Bladder microvascular endothelial cell (primary cell): ENCODE results near the gene ZNF225. TPM values are rescaled to one million over a fixed set of nuclear protein-coding genes. Genes with fewer than 3 reads are reported as not detected.

ENCODE experiments used
- total RNA-seq: library from RNA; depleted of rRNA; stranded (reverse); fragments of >200 nt; gene quantifications from 2 replicates; pipeline ENCODE4 v1.2.3, GENCODE V29; 2014

ZNF225 gene
- 4.0 and 7.1 TPM in 2 replicates for total RNA-seq

GRCh38 chr19:44113138-44113783 is at the start of gene ZNF225:
TSS of gene ZNF225 (plus strand) at chr19:44113399. CDS start at chr19:44115828, 2,429 bp downstream.

GRCh38 chr19:44071824-44072542 is 41.2 kb upstream of the ZNF225 start, which contains the start of gene ZNF284:
TSS of gene ZNF284 (plus strand) at chr19:44072159. CDS start at chr19:44076390, 4,231 bp downstream.

GRCh38 chr19:44093931-44094765 is 19.1 kb upstream of the ZNF225 start, which contains the start of gene ZNF224:
TSS of gene ZNF224 (plus strand) at chr19:44094361. CDS start at chr19:44097874, 3,513 bp downstream.

GRCh38 chr19:44141191-44142058 is 28.2 kb downstream of the ZNF225 start, which contains the start of gene ZNF234:
TSS of gene ZNF234 (plus strand) at chr19:44141554. CDS start at chr19:44144633, 3,079 bp downstream.

GRCh38 chr19:44164673-44165512 is 51.7 kb downstream of the ZNF225 start, which contains the start of gene ZNF226:
TSS of gene ZNF226 (plus strand) at chr19:44165100. CDS start at chr19:44170081, 4,981 bp downstream.

Other genes with a start within 250 kb of the ZNF225 start
- gene ZNF404, start 229.4 kb upstream of the ZNF225 start, total RNA-seq: 0.16 and 0.69 TPM in 2 replicates
- gene ZNF45, start 178.1 kb upstream of the ZNF225 start, total RNA-seq: 11.5 and 19.4 TPM in 2 replicates
- gene ZNF221, start 162.2 kb upstream of the ZNF225 start, total RNA-seq: 3.2 and 8.1 TPM in 2 replicates
- 3.9 and 7.8 TPM in 2 replicates for gene ZNF155, start 129.2 kb upstream of the ZNF225 start, total RNA-seq
- 2.1 and 4.5 TPM in 2 replicates for gene ZNF230, start 110.4 kb upstream of the ZNF225 start, total RNA-seq
- 3.6 and 5.9 TPM in 2 replicates for gene ZNF222, start 88.0 kb upstream of the ZNF225 start, total RNA-seq
- gene ZNF223, start 61.4 kb upstream of the ZNF225 start, total RNA-seq: 2.8 and 6.5 TPM in 2 replicates
- gene ZNF284, start 41.2 kb upstream of the ZNF225 start, total RNA-seq: 2.1 and 3.7 TPM in 2 replicates
- gene ZNF224, start 19.0 kb upstream of the ZNF225 start, total RNA-seq: 18.9 and 29.8 TPM in 2 replicates
- gene ZNF234, start 28.2 kb downstream of the ZNF225 start, total RNA-seq: 6.0 and 16.7 TPM in 2 replicates
- gene ZNF226, start 51.7 kb downstream of the ZNF225 start, total RNA-seq: 11.7 and 14.4 TPM in 2 replicates
- gene ZNF227, start 99.1 kb downstream of the ZNF225 start, total RNA-seq: 13.4 and 22.0 TPM in 2 replicates
- 0.81 and 2.9 TPM in 2 replicates for gene ZNF233, start 146.5 kb downstream of the ZNF225 start, total RNA-seq
- 2.6 and 9.3 TPM in 2 replicates for gene ZNF235, start 191.6 kb downstream of the ZNF225 start, total RNA-seq
- gene ZNF112, start 243.3 kb downstream of the ZNF225 start, total RNA-seq: 4.4 and 9.4 TPM in 2 replicates